Mesodermal cell (in vitro differentiated cells): Measurements from ENCODE around the gene FRA10AC1.

Source experiments
- H3K27ac ChIP-seq: 2 replicates; pipeline ENCODE4 v1.7.0; 2013; ENCODE audit warnings: mild to moderate bottlenecking, low read depth, low read length, moderate library complexity; ENCODE audit not compliant: severe bottlenecking
- H3K36me3 ChIP-seq: 2 replicates; pipeline ENCODE4 v1.7.1; 2013; ENCODE audit warnings: mild to moderate bottlenecking, low read length, moderate library complexity; ENCODE audit not compliant: control insufficient read depth, insufficient read depth
- H3K4me1 ChIP-seq: one replicate; pipeline ENCODE4 v1.7.1; 2013; ENCODE audit warnings: mild to moderate bottlenecking, low read length; ENCODE audit not compliant: insufficient read depth, control insufficient read depth, poor library complexity, severe bottlenecking
- H3K4me3 ChIP-seq: 2 replicates; pipeline ENCODE4 v1.7.0; 2013; ENCODE audit warnings: low read length, control low read depth, mild to moderate bottlenecking; ENCODE audit not compliant: insufficient read depth, poor library complexity, severe bottlenecking; ENCODE audit errors: extremely low read depth
- H3K9me3 ChIP-seq: 2 replicates; pipeline ENCODE4 v1.7.1; 2013; ENCODE audit warnings: mild to moderate bottlenecking, low read length, moderate library complexity; ENCODE audit not compliant: control insufficient read depth
- WGBS, 2 experiments: methylation state at CpG; one replicate each; pipeline ENCODE4 v1.1.5; 2013; ENCODE audit warnings: missing lambda C conversion rate in 2 of 2; ENCODE audit not compliant: insufficient coverage in 2 of 2; 5-methylcytosine and 5-hydroxymethylcytosine counted together

FRA10AC1 gene

DNA sequence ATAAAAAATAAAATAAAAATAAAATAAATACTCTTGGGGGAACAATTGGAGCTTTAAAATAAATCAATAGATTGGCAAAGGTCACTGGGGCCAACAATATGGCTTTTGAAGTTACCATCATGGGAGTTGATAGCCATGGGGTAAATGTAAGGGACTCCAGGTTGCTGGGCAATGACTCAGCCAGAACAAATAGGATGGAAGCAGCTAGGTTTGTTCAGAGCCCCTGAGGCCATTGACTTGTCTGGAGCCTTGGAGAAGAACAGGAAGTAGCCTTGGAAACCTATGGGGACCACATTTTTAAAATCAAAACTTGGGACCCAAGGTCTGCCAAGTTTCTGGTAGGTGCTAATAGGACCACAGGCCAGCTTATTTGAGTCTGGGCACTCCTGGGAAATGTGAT lies 20.2 kb upstream of the FRA10AC1 start:
- H3K9me3 ChIP-seq = no peaks in the 10 kb centered on the region
- no peaks in the 10 kb centered on the region for H3K36me3 ChIP-seq
- H3K4me1 ChIP-seq = no peaks in the 10 kb centered on the region
- no peak overlapping the region for H3K4me3 ChIP-seq
- no peak overlapping the region for H3K27ac ChIP-seq

DNA sequence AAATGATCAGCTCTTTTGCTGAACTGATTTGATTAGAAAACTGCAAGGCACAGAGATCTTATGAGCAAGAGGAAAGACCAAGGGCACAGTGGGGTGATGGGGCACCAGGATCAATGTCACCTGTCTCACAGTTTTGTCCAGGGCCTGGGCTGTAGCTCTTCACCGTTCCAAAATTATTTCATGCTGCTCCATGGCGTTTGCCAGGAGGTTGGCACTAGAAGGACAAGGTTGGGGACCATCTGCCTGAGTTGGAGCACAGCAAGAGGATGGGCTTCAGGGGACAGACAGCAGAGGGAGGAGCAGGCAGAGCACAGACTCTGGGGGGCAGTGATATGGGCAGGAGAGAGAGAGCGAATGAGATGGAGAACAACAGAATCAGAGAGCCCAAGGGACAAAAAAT lies 17.5 kb upstream of the FRA10AC1 start:
- 52 to 71% methylated on average over 1 to 2 of the region's 3 CpGs for WGBS, 2 experiments
- Histone ChIP-seq H3K4me1 (no peaks in the 10 kb centered on the region), H3K27ac (no peak overlapping the region)

DNA sequence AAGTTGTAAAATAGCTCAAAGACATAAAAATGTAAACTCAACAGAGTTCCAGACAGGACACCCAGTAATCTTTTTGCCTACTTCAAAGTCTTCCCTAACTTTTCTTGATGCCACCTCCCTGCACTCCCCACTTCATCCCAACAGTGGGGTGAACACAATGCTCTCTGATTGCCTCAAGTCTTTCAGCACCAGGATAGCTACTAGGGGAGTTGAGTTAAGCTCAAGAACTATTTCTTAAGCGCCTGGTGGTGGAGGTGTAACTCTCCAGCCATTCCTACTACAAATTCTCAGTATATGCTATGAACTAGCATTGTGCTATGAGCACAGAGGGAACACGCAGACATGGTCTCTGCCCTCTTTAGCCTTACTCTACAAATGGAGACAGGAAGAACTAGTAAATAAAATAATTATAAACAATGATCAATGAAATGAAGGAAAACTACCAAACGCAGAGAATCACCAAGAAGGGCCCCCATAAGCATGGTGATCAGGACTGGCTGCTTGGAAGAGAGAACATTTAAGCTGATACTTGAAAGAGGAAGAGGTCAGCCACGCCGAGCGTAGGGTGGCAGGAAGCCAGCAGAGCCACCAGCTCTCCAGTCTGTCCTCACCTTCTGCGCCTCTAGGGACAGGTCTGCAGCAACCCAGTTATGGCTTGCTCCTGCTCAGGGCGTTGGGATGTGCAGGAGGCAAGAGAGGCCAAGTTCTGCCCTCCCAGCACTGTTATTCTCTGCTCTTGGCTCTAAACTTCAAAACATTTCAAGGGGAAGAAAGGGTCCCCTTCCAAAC lies 16.7 kb upstream of the FRA10AC1 start:
- no peak overlapping the region for H3K27ac ChIP-seq
- no peaks in the 10 kb centered on the region for H3K36me3 ChIP-seq
- WGBS, 2 experiments = 92 to 100% methylated on average over 3 to 5 of the region's 8 CpGs
- H3K4me3 ChIP-seq = no peak overlapping the region
- H3K4me1 ChIP-seq = no peaks in the 10 kb centered on the region
- H3K9me3 ChIP-seq = no peaks in the 10 kb centered on the region

More for the DNA sequence above, 17.5 kb upstream of the FRA10AC1 start:
- H3K36me3 ChIP-seq = no peaks in the 10 kb centered on the region
- no peaks in the 10 kb centered on the region for H3K9me3 ChIP-seq
- H3K4me3 ChIP-seq = no peak overlapping the region

DNA sequence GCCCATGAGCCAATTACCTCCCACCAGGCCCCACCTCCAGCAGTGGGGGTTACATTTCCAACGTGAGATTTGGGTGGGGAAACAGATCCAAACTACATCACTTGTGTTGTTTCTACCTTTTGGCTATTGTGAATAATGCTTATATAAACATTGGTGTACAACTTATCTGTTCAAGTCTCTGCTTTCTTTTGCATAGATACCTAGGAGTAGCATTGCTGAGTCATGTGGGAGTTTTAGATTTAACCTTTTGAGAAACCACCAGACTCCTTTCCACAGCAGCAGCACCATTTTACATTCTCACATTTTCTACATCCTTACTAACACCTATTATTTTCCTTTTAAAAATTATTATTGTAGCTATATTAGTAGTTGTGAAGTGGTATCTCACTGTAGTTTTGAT lies 14.4 kb upstream of the FRA10AC1 start:
- WGBS, 2 experiments = no CpG with 5 or more reads among the region's 1 CpG
- no peaks in the 10 kb centered on the region for H3K9me3 ChIP-seq
- no peak overlapping the region for H3K27ac ChIP-seq
- no peak overlapping the region for H3K4me3 ChIP-seq
- H3K36me3 ChIP-seq = no peaks in the 10 kb centered on the region
- peaks cover 2% of the 10 kb centered on the region for H3K4me1 ChIP-seq

DNA sequence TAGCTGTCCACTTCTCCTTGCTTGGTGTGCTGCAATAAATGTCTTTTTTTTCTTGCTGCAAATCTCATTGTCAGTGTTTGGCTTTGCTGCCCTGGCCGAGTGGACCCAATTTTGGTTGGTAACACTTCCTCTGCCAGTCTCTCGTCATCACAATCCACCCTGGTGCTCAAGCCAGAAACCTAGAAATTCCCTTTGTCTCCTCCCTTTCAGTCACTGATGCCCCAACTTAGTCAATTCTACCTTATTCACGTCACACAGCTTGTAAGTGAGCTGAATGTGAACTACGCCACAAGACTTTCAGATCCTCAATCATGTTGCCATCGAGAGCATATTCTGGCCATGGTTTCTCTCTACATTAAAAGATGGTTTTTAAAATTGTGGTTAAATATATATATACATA lies 13.0 kb upstream of the FRA10AC1 start:
- no peak overlapping the region for H3K27ac ChIP-seq
- H3K36me3 ChIP-seq = no peaks in the 10 kb centered on the region
- WGBS, 2 experiments = 83 to 91% methylated on average over 2 of the region's 5 CpGs
- peaks cover 12% of the 10 kb centered on the region for H3K4me1 ChIP-seq
- no peaks in the 10 kb centered on the region for H3K9me3 ChIP-seq
- H3K4me3 ChIP-seq = no peak overlapping the region

DNA sequence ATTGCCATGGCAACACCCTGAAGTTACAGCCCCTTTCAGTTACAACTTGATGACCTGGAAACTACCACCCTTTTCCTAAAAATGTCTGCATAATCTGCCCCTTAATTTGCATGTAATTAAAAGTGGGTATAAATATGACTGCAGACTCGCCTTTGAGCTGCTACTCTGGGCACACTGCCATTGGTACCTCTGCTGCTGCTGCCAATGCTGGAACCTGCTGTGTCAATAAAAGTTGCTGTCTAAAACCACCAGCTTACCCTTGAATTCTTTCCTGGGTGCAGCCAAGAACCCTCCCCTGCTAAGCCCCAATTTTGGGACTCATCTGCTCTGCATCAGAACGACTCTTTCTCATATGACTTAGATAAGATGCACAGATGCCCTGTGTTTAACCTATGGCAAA lies 10.2 kb upstream of the FRA10AC1 start:
- no peak overlapping the region for H3K4me3 ChIP-seq
- WGBS, 2 experiments = 86 to 93% methylated on average over 1 to 2 of the region's 2 CpGs
- no peaks in the 10 kb centered on the region for H3K36me3 ChIP-seq
- H3K27ac ChIP-seq = no peak overlapping the region
- no peaks in the 10 kb centered on the region for H3K9me3 ChIP-seq
- H3K4me1 ChIP-seq = peaks cover 13% of the 10 kb centered on the region

DNA sequence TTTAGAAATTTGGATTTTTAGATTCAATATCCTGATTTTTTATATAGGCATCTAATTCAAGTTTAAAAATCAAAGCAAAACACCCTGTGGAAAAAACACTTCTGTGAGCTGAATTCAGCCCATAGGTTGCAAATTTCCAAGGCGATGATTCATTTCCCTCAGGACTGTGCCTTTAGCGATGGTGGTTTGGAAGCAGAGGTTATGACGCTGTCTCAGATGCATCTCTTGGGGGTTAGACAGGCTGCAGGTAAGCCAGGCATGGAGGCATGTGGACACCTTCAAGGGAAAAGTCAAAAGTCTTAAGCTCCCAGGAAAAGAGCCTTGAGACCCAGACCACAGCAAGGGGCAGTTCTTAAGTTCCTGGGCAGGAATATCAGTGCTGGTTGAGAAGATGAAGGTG lies 9.5 kb upstream of the FRA10AC1 start:
- H3K27ac ChIP-seq = no peak overlapping the region
- H3K36me3 ChIP-seq = no peaks in the 10 kb centered on the region
- peaks cover 13% of the 10 kb centered on the region for H3K4me1 ChIP-seq
- no peaks in the 10 kb centered on the region for H3K9me3 ChIP-seq
- WGBS, 2 experiments = 85 to 95% methylated on average over 3 of the region's 3 CpGs
- H3K4me3 ChIP-seq = no peak overlapping the region

DNA sequence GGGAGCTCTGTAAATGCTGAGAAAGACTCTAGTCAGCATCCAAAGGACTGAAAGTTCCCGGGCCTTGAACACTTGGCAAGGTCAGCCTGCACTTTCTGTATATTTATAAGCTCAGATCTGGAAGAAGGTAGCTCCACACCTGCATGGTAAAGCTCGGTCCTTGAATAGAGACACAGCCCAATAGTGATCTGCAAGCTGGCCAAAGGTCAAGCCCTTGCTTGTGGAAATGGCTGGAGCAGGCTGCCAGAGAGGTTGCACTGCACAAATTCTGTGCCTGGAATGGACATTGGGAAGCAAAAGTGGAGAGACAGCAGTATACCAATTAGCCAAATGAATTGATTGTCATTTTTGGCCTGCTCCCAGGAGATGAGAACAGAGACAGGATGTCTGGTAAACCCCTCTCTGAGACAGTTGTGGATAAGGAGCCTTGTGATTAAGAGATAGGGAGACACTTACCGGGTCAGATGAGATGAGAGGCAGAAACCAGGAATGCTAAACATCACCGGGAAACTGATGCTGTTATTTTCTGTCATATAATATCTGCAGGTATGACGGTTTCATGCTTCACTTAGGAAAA lies 8.0 kb upstream of the FRA10AC1 start:
- peaks cover 13% of the 10 kb centered on the region for H3K4me1 ChIP-seq
- H3K4me3 ChIP-seq = no peak overlapping the region
- WGBS, 2 experiments = 92 to 94% methylated on average over 4 to 5 of the region's 5 CpGs
- no peaks in the 10 kb centered on the region for H3K9me3 ChIP-seq
- no peaks in the 10 kb centered on the region for H3K36me3 ChIP-seq
- peak overlapping the region; percentile 17 for H3K27ac ChIP-seq

DNA sequence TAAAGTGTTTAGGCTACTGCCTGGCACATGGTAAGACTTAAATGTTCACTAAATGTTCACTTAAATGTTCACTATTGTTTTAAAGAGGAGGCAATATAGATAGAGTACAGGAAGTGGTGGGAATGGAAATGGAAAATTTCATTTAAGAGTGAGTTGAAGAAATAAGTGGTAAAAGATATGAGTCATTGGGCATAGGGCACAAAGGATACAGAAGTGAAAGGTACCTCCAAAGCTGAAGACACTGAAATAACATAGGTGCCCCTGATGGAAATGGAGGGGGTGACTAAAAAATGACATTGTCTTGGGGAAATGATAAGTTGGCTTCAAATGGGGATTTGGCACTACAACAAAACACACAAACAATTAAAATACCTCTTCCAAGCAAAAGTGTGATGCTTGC lies 5.2 kb upstream of the FRA10AC1 start:
- no peak overlapping the region for H3K4me3 ChIP-seq
- H3K36me3 ChIP-seq = no peaks in the 10 kb centered on the region
- peaks cover 17% of the 10 kb centered on the region for H3K4me1 ChIP-seq
- H3K27ac ChIP-seq = no peak overlapping the region
- H3K9me3 ChIP-seq = no peaks in the 10 kb centered on the region

DNA sequence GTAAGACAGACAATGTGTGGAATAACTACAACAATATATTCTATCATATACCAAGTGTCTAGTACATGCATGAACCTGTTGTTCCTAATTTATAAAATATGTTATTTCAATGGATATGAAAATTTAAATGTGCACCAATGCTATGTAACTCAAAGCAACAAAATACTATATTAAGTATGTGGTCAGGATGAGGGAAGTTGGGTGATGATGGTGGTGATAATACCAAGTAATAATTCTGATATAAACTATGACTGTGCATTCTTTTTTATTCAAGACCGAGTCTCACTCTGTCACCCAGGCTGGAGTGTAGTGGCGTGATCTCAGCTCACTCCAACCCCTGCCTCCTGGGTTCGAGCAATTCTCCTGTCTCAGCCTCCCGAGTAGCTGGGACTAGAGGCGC lies 2.1 kb upstream of the FRA10AC1 start:
- Histone ChIP-seq H3K4me1 (peaks cover 4% of the 10 kb centered on the region), H3K27ac (no peak overlapping the region), H3K36me3 (peaks cover under 1% of the 10 kb centered on the region), H3K9me3 (no peaks in the 10 kb centered on the region), H3K4me3 (no peak overlapping the region)
- WGBS, 2 experiments = 88 to 90% methylated on average over 4 to 5 of the region's 5 CpGs

DNA sequence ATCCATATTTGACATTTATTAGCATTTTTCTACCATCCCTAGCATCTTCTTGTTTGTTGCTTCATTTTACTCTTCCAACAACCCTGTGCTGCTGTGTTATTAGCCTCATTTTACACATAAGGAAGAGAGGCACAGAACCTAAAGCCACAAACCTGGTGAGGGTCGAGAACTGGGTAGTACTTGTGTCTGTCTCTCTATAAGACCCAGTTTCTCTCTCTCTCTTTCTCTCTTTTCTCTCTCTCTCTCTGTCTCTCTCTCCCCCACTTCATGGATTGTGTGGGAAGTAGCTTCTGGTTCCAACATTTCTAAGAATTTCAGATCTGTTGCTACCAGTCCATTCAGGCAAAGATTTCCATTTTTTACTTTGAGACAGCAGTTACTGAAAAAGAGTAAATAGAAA lies 1.4 kb upstream of the FRA10AC1 start:
- H3K9me3 ChIP-seq = no peaks in the 10 kb centered on the region
- no peak overlapping the region for H3K27ac ChIP-seq
- no CpG with 5 or more reads among the region's 1 CpG for WGBS, 2 experiments

More for the DNA sequence above, 1.4 kb upstream of the FRA10AC1 start:
- peaks cover 4% of the 10 kb centered on the region for H3K4me1 ChIP-seq
- peaks cover 5% of the 10 kb centered on the region for H3K36me3 ChIP-seq
- no peak overlapping the region for H3K4me3 ChIP-seq
